SU-DHL-6 (cell line): ENCODE data around the gene BTN2A1.
A peak's percentile ranks its signal among the peaks of the same experiment; 100 is the strongest.

Experiments
- H2AFZ ChIP-seq: fragments of 200-600 bp; sonication (generic); 2 replicates; pipeline ENCODE4 v1.6.1; 2014; ENCODE audit warnings: low read depth, mild to moderate bottlenecking, moderate library complexity, mixed read lengths, antibody characterized with exemption, low read length; ENCODE audit not compliant: severe bottlenecking
- H3F3A ChIP-seq: fragments of 200-600 bp; shearing (Covaris generic); 2 replicates; pipeline ENCODE4 v1.6.0; 2016; ENCODE audit warnings: antibody characterized with exemption, mild to moderate bottlenecking; ENCODE audit not compliant: insufficient read depth
- H3K27ac ChIP-seq: fragments of 200-600 bp; sonication (generic); 2 replicates; pipeline ENCODE4 v1.5.1; 2016; ENCODE audit warnings: low read depth, mild to moderate bottlenecking, low read length, moderate library complexity, mixed read lengths
- H3K27me3 ChIP-seq: fragments of 200-600 bp; sonication (generic), shearing (Covaris generic); 2 replicates; pipeline ENCODE4 v1.6.0; 2014; ENCODE audit warnings: mild to moderate bottlenecking, low read length
- H3K36me3 ChIP-seq: fragments of 200-600 bp; sonication (generic); 2 replicates; pipeline ENCODE4 v1.6.1; 2014; ENCODE audit warnings: mild to moderate bottlenecking, low read length, mixed read lengths
- H3K4me2 ChIP-seq: fragments of 300-600, 200-600 bp; shearing (Covaris generic), sonication (generic); 2 replicates; pipeline ENCODE4 v1.6.0; 2014; ENCODE audit warnings: low read length, low read depth, mild to moderate bottlenecking; ENCODE audit not compliant: poor library complexity, severe bottlenecking
- H3K4me3 ChIP-seq: fragments of 200-600 bp; sonication (generic); 2 replicates; pipeline ENCODE4 v1.5.1; 2014; ENCODE audit warnings: antibody characterized with exemption, low read length, mild to moderate bottlenecking, mixed read lengths; ENCODE audit not compliant: insufficient read depth, poor library complexity, severe bottlenecking
- H3K79me2 ChIP-seq: fragments of 200-600 bp; sonication (generic); 2 replicates; pipeline ENCODE4 v1.6.1; 2014; ENCODE audit warnings: mild to moderate bottlenecking, low read length, moderate library complexity; ENCODE audit not compliant: insufficient read depth
- H3K9ac ChIP-seq: fragments of 200-600 bp; sonication (generic); 2 replicates; pipeline ENCODE4 v1.7.0; 2014; ENCODE audit warnings: mild to moderate bottlenecking, low read length
- H3K9me2 ChIP-seq: fragments of 200-600 bp; sonication (generic); replicated peaks from 2 replicates; pipeline ENCODE4 v1.6.1; 2014; ENCODE audit warnings: low read length; ENCODE audit not compliant: insufficient read depth
- H3K9me3 ChIP-seq: fragments of 200-600 bp; sonication (generic); 2 replicates; pipeline ENCODE4 v1.6.1; 2014; ENCODE audit warnings: low read length, mixed read lengths; ENCODE audit not compliant: insufficient read depth
- H4K20me1 ChIP-seq: fragments of 200-600 bp; sonication (generic); 2 replicates; pipeline ENCODE4 v1.6.1; 2014; ENCODE audit warnings: low read depth, mild to moderate bottlenecking, antibody characterized with exemption, low read length, moderate library complexity, mixed read lengths
- CTCF ChIP-seq: fragments of 200-600 bp; sonication (generic); IDR thresholded peaks from one replicate; pipeline ENCODE4 v1.5.1; 2017; ENCODE audit warnings: antibody characterized with exemption, mild to moderate bottlenecking, low read length, moderate library complexity; ENCODE audit not compliant: insufficient read depth, poor library complexity, severe bottlenecking
- EZH2phosphoT487 ChIP-seq: fragments of 200-600 bp; sonication (generic), shearing (Covaris generic); conservative IDR thresholded peaks from 2 replicates; pipeline ENCODE4 v1.6.1; 2018; ENCODE audit warnings: mild to moderate bottlenecking, antibody characterized with exemption, low read length, moderate library complexity, mixed read lengths

BTN2A1 gene

GRCh38 chr6:26439151-26440125 lies 18.3 kb upstream of the BTN2A1 start:
- H3F3A ChIP-seq = no peaks in the 10 kb centered on the region
- H2AFZ ChIP-seq = peak overlapping the region; percentile 95
- peak overlapping the region; percentile 49 for H3K4me3 ChIP-seq
- no peaks in the 10 kb centered on the region for H4K20me1 ChIP-seq
- H3K9ac ChIP-seq = peak overlapping the region; percentile 51
- H3K27ac ChIP-seq = no peak overlapping the region
- H3K9me2 ChIP-seq = no peaks in the 10 kb centered on the region
- peak overlapping the region; percentile 62 for H3K4me2 ChIP-seq
- peaks cover 3% of the 10 kb centered on the region; the same call in 1 of the 2 replicates for H3K9me3 ChIP-seq
- TF ChIP-seq CTCF (no peak), EZH2phosphoT487 (no peak)
- H3K79me2 ChIP-seq = no peaks in the 10 kb centered on the region
- no peaks in the 10 kb centered on the region for H3K36me3 ChIP-seq
- no peaks in the 10 kb centered on the region for H3K27me3 ChIP-seq

DNA sequence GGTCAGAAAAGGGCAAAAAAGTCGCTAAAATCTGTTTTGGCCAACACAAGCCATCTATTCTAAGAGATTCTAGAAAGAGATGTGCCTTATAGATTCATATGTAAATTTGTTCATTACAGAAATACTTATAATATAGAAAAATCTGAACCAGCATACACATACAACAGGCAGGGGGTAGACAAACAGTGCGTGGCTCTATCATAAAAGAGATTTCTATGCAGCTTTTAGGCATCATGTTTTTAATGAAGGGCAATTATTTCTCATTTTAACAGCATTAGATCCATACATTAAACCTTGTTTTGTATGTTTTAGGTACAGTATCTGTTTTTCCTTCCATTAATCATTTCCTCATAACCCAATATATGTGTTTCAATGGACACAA lies 16.8 kb upstream of the BTN2A1 start:
- H3K9me2 ChIP-seq = no peaks in the 10 kb centered on the region
- peak overlapping the region; percentile 62 for H3K4me2 ChIP-seq
- H3K9me3 ChIP-seq = no peaks in the 10 kb centered on the region
- peak overlapping the region; percentile 49 for H3K4me3 ChIP-seq
- peak overlapping the region; percentile 51 for H3K9ac ChIP-seq
- H3K79me2 ChIP-seq = no peaks in the 10 kb centered on the region
- H3K27ac ChIP-seq = no peak overlapping the region
- peak overlapping the region; percentile 95 for H2AFZ ChIP-seq
- no peaks in the 10 kb centered on the region for H3K27me3 ChIP-seq
- no peaks in the 10 kb centered on the region for H3K36me3 ChIP-seq
- no peak for TF ChIP-seq EZH2phosphoT487
- no peak for TF ChIP-seq CTCF
- no peaks in the 10 kb centered on the region for H4K20me1 ChIP-seq
- H3F3A ChIP-seq = no peaks in the 10 kb centered on the region

- no peaks in the 10 kb centered on the region for H3F3A ChIP-seq
- no peak overlapping the region for H3K4me3 ChIP-seq
- H3K9ac ChIP-seq = no peak overlapping the region
- no peaks in the 10 kb centered on the region for H3K9me3 ChIP-seq
- no peaks in the 10 kb centered on the region for H3K79me2 ChIP-seq
- H2AFZ ChIP-seq = no peak overlapping the region
- H3K9me2 ChIP-seq = no peaks in the 10 kb centered on the region
- H4K20me1 ChIP-seq = no peaks in the 10 kb centered on the region
- no peaks in the 10 kb centered on the region for H3K27me3 ChIP-seq
- TF ChIP-seq EZH2phosphoT487 (no peak), CTCF (no peak)
- H3K4me2 ChIP-seq = peak overlapping the region; percentile 62
- H3K36me3 ChIP-seq = no peaks in the 10 kb centered on the region
- H3K27ac ChIP-seq = no peak overlapping the region
Observed at GRCh38 chr6:26441977-26442376, 15.8 kb upstream of the BTN2A1 start.
